ENCODE results near the gene PPFIA2. TPM values are rescaled to one million over a fixed set of nuclear protein-coding genes. Genes with fewer than 3 reads are reported as not detected.

Gene PPFIA2
- total RNA-seq, 1 donor from 2014 or later = 0.59 TPM

DNA sequence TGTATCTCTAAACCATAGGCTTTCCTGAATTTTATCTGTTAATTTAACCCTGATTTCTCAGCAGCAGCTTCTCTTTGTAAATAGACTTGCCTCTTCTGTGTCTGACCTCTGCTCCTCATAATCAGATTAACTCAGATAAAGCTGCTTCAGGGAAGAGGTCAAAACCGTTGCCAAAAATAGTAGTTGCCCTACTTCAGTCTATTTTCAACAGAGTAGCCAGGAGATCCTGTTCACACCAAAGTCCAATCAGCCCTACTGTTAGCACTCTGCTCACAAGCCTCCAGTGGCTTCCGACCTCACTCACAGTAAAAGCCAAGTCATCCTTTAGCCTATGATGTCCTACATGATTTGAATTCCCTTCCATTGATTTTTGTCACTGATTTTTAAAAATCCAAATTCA lies 258.4 kb downstream of the PPFIA2 start:
- Mint-ChIP-seq H3K4me3 (ENCODE audit: unreplicated experiment) (no peak overlapping the region), H3K36me3 (ENCODE audit: low read depth, unreplicated experiment) (no peaks in the 10 kb centered on the region), H3K4me1 (ENCODE audit: low read depth, unreplicated experiment) (peaks cover 31% of the 10 kb centered on the region), H3K27ac (ENCODE audit: unreplicated experiment) (peak overlapping the region; percentile 48), H3K9me3 (ENCODE audit: unreplicated experiment) (peaks cover 4% of the 10 kb centered on the region), H3K27me3 (ENCODE audit: low read depth, unreplicated experiment) (no peaks in the 10 kb centered on the region)
- no peak overlapping the region for H2AFZ ChIP-seq (ENCODE audit: low read depth, low read length)
- H3K4me2 ChIP-seq (ENCODE audit: low read length) = no peak overlapping the region
- TF ChIP-seq, protein P1, sequence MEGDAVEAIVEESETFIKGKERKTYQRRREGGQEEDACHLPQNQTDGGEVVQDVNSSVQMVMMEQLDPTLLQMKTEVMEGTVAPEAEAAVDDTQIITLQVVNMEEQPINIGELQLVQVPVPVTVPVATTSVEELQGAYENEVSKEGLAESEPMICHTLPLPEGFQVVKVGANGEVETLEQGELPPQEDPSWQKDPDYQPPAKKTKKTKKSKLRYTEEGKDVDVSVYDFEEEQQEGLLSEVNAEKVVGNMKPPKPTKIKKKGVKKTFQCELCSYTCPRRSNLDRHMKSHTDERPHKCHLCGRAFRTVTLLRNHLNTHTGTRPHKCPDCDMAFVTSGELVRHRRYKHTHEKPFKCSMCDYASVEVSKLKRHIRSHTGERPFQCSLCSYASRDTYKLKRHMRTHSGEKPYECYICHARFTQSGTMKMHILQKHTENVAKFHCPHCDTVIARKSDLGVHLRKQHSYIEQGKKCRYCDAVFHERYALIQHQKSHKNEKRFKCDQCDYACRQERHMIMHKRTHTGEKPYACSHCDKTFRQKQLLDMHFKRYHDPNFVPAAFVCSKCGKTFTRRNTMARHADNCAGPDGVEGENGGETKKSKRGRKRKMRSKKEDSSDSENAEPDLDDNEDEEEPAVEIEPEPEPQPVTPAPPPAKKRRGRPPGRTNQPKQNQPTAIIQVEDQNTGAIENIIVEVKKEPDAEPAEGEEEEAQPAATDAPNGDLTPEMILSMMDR (IDR thresholded peaks at IDR 0.05; ENCODE audit: insufficient read depth, low read depth, low read length) = no peak
- no peak for TF ChIP-seq EZH2 (IDR thresholded peaks at IDR 0.05; ENCODE audit: insufficient read depth, low read length)
- no peak for FAIRE-seq
- no peak overlapping the region for H3K9ac ChIP-seq (ENCODE audit: low read length)
- no peaks in the 10 kb centered on the region for H3K9me3 ChIP-seq (ENCODE audit: insufficient read depth, low read depth, low read length)
- no peaks in the 10 kb centered on the region for H3K4me1 ChIP-seq (ENCODE audit: insufficient read depth, low read length)
- no peaks in the 10 kb centered on the region for H4K20me1 ChIP-seq (ENCODE audit: insufficient read depth, low read length)
- no peaks in the 10 kb centered on the region for H3K27me3 ChIP-seq (ENCODE audit: insufficient read depth, low read length)
- H3K79me2 ChIP-seq (ENCODE audit: insufficient read depth, low read length) = no peaks in the 10 kb centered on the region
- no peak overlapping the region for H3K27ac ChIP-seq (ENCODE audit: low read depth, low read length)
- DNase-seq (ENCODE audit: low read depth) = no peak
- H3K4me3 ChIP-seq (ENCODE audit: insufficient read depth, low read depth, low read length) = no peak overlapping the region
- no peaks in the 10 kb centered on the region for H3K36me3 ChIP-seq (ENCODE audit: insufficient read depth, low read length)

DNA sequence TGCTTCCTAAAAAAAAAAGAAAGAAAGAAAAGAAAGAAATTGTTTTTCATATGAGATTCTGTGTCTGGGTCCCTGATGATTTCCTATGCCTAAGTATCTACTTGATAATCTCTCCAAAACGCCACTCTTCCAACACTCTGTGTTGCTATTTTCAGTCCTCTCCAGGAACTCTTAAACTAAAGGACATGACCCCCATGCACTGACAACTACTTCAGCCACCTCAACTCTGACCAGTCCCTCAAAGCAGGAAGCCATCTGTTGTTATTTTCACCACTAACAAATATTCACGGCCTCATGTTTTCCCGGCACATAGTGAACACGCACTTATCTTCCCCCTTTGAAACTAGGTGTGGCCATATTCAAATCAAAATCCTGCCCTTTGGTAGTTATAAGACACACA lies 259.3 kb downstream of the PPFIA2 start:
- Histone ChIP-seq H3K36me3 (ENCODE audit: insufficient read depth, low read length) (no peaks in the 10 kb centered on the region), H4K20me1 (ENCODE audit: insufficient read depth, low read length) (no peaks in the 10 kb centered on the region), H3K4me3 (ENCODE audit: insufficient read depth, low read depth, low read length) (no peak overlapping the region), H3K4me2 (ENCODE audit: low read length) (no peak overlapping the region), H3K9me3 (ENCODE audit: insufficient read depth, low read depth, low read length) (no peaks in the 10 kb centered on the region), H2AFZ (ENCODE audit: low read depth, low read length) (no peak overlapping the region), H3K27ac (ENCODE audit: low read depth, low read length) (no peak overlapping the region), H3K9ac (ENCODE audit: low read length) (no peak overlapping the region), H3K27me3 (ENCODE audit: insufficient read depth, low read length) (no peaks in the 10 kb centered on the region), H3K79me2 (ENCODE audit: insufficient read depth, low read length) (no peaks in the 10 kb centered on the region), H3K4me1 (ENCODE audit: insufficient read depth, low read length) (no peaks in the 10 kb centered on the region)
- DNase-seq (ENCODE audit: low read depth) = no peak
- no peak for FAIRE-seq
- Mint-ChIP-seq H3K27ac (ENCODE audit: unreplicated experiment) (no peak overlapping the region), H3K9me3 (ENCODE audit: unreplicated experiment) (peaks cover 4% of the 10 kb centered on the region), H3K27me3 (ENCODE audit: low read depth, unreplicated experiment) (no peaks in the 10 kb centered on the region), H3K4me3 (ENCODE audit: unreplicated experiment) (no peak overlapping the region), H3K36me3 (ENCODE audit: low read depth, unreplicated experiment) (no peaks in the 10 kb centered on the region), H3K4me1 (ENCODE audit: low read depth, unreplicated experiment) (peaks cover 31% of the 10 kb centered on the region)
- TF ChIP-seq, protein P1 (IDR thresholded peaks at IDR 0.05; ENCODE audit: insufficient read depth, low read depth, low read length) = no peak
- no peak for TF ChIP-seq EZH2 (IDR thresholded peaks at IDR 0.05; ENCODE audit: insufficient read depth, low read length)

DNA sequence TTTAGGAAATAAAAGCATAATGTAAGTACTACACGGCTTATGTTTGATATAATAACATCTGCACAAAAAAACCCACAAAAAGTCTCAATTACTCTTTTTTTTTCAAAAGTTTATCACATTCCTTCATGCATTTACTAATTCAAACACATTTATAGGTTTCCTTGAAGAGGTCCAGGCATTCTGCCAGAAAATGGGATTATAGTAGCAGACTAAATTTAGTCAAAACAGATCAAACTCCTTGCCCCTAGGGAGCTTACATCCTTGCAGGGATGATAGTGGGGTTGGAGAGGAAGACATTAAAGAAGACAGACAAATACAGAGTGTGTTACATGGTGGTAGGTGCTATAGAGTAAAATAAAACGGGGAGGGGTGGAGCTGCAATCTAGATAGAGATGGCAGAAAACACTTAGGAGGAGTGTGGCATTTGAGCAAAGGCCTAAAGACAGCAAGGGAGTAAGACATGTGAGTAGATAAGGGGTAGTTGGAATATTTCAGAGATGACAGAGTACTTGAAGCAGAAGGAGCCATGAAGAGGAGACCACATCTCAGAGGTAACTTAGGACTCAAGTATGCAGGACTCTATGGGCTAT lies 266.9 kb downstream of the PPFIA2 start:
- Mint-ChIP-seq H3K27ac (ENCODE audit: unreplicated experiment) (no peak overlapping the region), H3K9me3 (ENCODE audit: unreplicated experiment) (no peaks in the 10 kb centered on the region), H3K36me3 (ENCODE audit: low read depth, unreplicated experiment) (no peaks in the 10 kb centered on the region), H3K4me3 (ENCODE audit: unreplicated experiment) (no peak overlapping the region), H3K27me3 (ENCODE audit: low read depth, unreplicated experiment) (no peaks in the 10 kb centered on the region), H3K4me1 (ENCODE audit: low read depth, unreplicated experiment) (no peaks in the 10 kb centered on the region)
- no peaks in the 10 kb centered on the region for H4K20me1 ChIP-seq (ENCODE audit: insufficient read depth, low read length)
- no peak overlapping the region for H3K27ac ChIP-seq (ENCODE audit: low read depth, low read length)
- DNase-seq (ENCODE audit: low read depth) (peak; percentile 25), FAIRE-seq (no peak)
- no peaks in the 10 kb centered on the region for H3K79me2 ChIP-seq (ENCODE audit: insufficient read depth, low read length)
- TF ChIP-seq, protein P1 (IDR thresholded peaks at IDR 0.05; ENCODE audit: insufficient read depth, low read depth, low read length) = no peak
- TF ChIP-seq EZH2 (IDR thresholded peaks at IDR 0.05; ENCODE audit: insufficient read depth, low read length) = no peak
- no peak overlapping the region for H3K4me3 ChIP-seq (ENCODE audit: insufficient read depth, low read depth, low read length)
- no peaks in the 10 kb centered on the region for H3K4me1 ChIP-seq (ENCODE audit: insufficient read depth, low read length)
- no peaks in the 10 kb centered on the region for H3K27me3 ChIP-seq (ENCODE audit: insufficient read depth, low read length)
- H3K36me3 ChIP-seq (ENCODE audit: insufficient read depth, low read length) = no peaks in the 10 kb centered on the region
- H3K4me2 ChIP-seq (ENCODE audit: low read length) = no peak overlapping the region
- no peak overlapping the region for H2AFZ ChIP-seq (ENCODE audit: low read depth, low read length)
- no peaks in the 10 kb centered on the region for H3K9me3 ChIP-seq (ENCODE audit: insufficient read depth, low read depth, low read length)
- no peak overlapping the region for H3K9ac ChIP-seq (ENCODE audit: low read length)

All from astrocyte (in vitro differentiated cells and primary cell).